Tibial nerve (tissue), 4 donors: ENCODE data around the gene SERPINB11. TPM values are rescaled to one million over a fixed set of nuclear protein-coding genes. Genes with fewer than 3 reads are reported as not detected.

Experiments
- DNase-seq, 2 donors: peaks; one replicate each; pipeline ENCODE4 v3.0.0-alpha.2; 2019; ENCODE audit warnings: low spot score in 2 of 2
- H3K27ac ChIP-seq, 4 donors: fragments of 200-600 bp; sonication (generic) in 3 of 4; one replicate each; pipeline ENCODE4 v1.5.1; 2017 to 2019; ENCODE audit warnings: mild to moderate bottlenecking in 1 of 4
- H3K27me3 ChIP-seq, 2 donors: fragments of 200-600 bp; sonication (generic) in 1 of 2; one replicate each; pipeline versions ENCODE4 v1.5.1 to v1.6.0; 2017 to 2019
- H3K36me3 ChIP-seq, 3 donors: fragments of 200-600 bp; sonication (generic); one replicate each; pipeline ENCODE4 v1.5.1; 2018 to 2019
- H3K4me1 ChIP-seq, 4 donors: fragments of 200-600 bp; sonication (generic) in 3 of 4; one replicate each; pipeline ENCODE4 v1.5.1; 2017 to 2019
- H3K4me3 ChIP-seq, 4 donors: fragments of 200-600 bp; sonication (generic) in 3 of 4; one replicate each; pipeline ENCODE4 v1.5.1; 2017 to 2019; ENCODE audit warnings: mild to moderate bottlenecking in 1 of 4, moderate library complexity in 1 of 4
- H3K9me3 ChIP-seq, 4 donors: fragments of 200-600 bp; sonication (generic) in 3 of 4; one replicate each; pipeline ENCODE4 v1.5.1; 2017 to 2019
- EP300 ChIP-seq, 2 donors: sonication (generic); formaldehyde crosslinking; IDR thresholded peaks; one replicate each; pipeline ENCODE4 v1.6.1; 2017; ENCODE audit warnings: antibody characterized with exemption in 2 of 2, mild to moderate bottlenecking in 1 of 2
- POLR2A ChIP-seq, 2 donors: fragments of 450-650 bp; IDR thresholded peaks; one replicate each; pipeline ENCODE4 v1.6.1; 2017; ENCODE audit warnings: antibody characterized with exemption in 2 of 2, mild to moderate bottlenecking in 2 of 2, moderate library complexity in 2 of 2
- WGBS, 2 donors: methylation state at CpG; one replicate each; pipeline ENCODE4 v1.1.5; 2018; 5-methylcytosine and 5-hydroxymethylcytosine counted together
- total RNA-seq, 4 donors: library from RNA; depleted of rRNA; stranded (reverse); fragments of >200 nt; gene quantifications; one replicate each; pipeline ENCODE4 v1.1.0, GENCODE V29; 2016
- TF ChIP-seq, protein P1 (sequence below), 5 experiments: fragments of 200-600 bp in 3 of 5; fragments of 450-650 bp in 2 of 5; sonication (generic) in 3 of 5; IDR thresholded peaks; one replicate each; pipeline ENCODE4 v1.5.1; 2016 to 2019; ENCODE audit warnings: antibody characterized with exemption in 5 of 5, mild to moderate bottlenecking in 3 of 5, moderate library complexity in 2 of 5

SERPINB11 gene
- total RNA-seq, 4 donors from 2014 or later: not detected

DNA sequence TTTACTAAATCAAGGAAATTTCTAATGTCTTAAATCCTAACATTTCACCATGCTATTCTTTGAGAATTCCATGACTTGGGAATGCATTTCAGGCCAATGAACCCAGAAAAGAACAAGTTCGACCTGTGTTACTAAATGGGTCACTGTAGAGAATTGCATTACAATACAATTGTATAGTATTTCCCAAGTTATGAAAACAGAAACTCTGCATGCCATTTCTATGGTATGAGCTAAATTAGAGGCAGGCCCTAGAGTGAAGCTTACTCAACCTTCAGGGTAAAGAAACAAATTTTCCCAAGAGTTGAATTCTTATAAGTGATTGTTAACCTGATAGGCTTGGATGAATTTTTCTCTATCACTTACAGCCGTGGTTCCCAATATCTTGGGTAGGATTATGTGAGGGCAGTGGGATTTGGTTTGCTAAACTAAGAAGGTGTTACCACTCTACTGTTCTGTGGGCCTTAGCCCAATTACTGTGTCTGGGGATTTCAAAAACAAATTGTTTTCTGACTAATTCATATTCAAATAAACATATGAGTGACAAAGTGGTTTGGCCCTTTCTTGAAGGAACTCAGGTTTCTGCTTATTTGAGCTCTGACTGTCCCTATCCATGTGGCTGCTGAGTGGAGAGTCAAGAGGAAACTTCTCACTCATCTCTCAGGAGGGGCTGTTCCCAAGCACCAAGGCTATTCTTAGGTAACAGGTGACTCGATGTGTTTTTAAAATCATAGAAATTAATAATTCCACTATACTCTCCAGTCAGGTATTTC, 61.3 kb downstream of the SERPINB11 start:
- 76 to 86% methylated on average over 3 of the region's 3 CpGs for WGBS, 2 donors
- Histone ChIP-seq H3K36me3 (no peaks in the 10 kb centered on the region), H3K27ac (no peak overlapping the region), H3K4me3 (no peak overlapping the region), H3K27me3 (no peaks in the 10 kb centered on the region), H3K9me3 (peaks cover 0 to 27% (median 5%) of the 10 kb centered on the region in 4 donors), H3K4me1 (no peaks in the 10 kb centered on the region)
- DNase-seq: no peak
- TF ChIP-seq EP300 (IDR thresholded peaks at IDR 0.05): no peak
- TF ChIP-seq POLR2A (IDR thresholded peaks at IDR 0.05): no peak
- TF ChIP-seq, protein P1, sequence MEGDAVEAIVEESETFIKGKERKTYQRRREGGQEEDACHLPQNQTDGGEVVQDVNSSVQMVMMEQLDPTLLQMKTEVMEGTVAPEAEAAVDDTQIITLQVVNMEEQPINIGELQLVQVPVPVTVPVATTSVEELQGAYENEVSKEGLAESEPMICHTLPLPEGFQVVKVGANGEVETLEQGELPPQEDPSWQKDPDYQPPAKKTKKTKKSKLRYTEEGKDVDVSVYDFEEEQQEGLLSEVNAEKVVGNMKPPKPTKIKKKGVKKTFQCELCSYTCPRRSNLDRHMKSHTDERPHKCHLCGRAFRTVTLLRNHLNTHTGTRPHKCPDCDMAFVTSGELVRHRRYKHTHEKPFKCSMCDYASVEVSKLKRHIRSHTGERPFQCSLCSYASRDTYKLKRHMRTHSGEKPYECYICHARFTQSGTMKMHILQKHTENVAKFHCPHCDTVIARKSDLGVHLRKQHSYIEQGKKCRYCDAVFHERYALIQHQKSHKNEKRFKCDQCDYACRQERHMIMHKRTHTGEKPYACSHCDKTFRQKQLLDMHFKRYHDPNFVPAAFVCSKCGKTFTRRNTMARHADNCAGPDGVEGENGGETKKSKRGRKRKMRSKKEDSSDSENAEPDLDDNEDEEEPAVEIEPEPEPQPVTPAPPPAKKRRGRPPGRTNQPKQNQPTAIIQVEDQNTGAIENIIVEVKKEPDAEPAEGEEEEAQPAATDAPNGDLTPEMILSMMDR (IDR thresholded peaks at IDR 0.05): no peak

DNA sequence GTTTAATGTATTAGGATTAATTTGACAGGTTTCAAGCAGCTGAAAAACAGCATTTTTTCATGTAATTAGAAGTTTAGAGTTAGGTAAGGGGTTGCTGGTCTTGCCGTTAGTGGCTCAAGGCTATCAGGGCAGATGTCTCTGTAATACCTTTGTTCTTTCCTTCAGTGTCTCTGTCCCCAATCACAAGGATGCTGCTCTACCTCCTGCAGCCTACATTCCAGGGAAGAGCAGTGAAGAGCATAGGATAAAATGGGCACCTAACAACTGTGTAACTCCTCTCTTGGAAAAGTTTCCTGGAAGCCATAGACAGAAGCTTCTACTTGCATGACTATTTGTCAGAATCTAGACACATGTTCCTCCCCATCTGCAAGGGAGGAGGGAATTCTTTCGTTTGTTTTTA, 63.1 kb downstream of the SERPINB11 start:
- Histone ChIP-seq H3K36me3 (no peaks in the 10 kb centered on the region), H3K4me1 (no peaks in the 10 kb centered on the region), H3K27ac (no peak overlapping the region), H3K9me3 (peaks cover 0 to 9% (median 2%) of the 10 kb centered on the region in 4 donors), H3K4me3 (no peak overlapping the region), H3K27me3 (no peaks in the 10 kb centered on the region)
- TF ChIP-seq EP300 (IDR thresholded peaks at IDR 0.05) (no peak), POLR2A (IDR thresholded peaks at IDR 0.05) (no peak)
- TF ChIP-seq, protein P1 (IDR thresholded peaks at IDR 0.05): no peak
- DNase-seq: no peak
- 68 to 72% methylated on average over 2 of the region's 2 CpGs for WGBS, 2 donors

Other genes with a start within 250 kb of the SERPINB11 start
- gene SERPINB5, start 226.0 kb upstream of the SERPINB11 start, total RNA-seq: not detected
- gene SERPINB12, start 160.6 kb upstream of the SERPINB11 start, total RNA-seq: not detected
- gene SERPINB13, start 115.6 kb upstream of the SERPINB11 start, total RNA-seq: not detected
- not detected for gene SERPINB4, start 58.7 kb upstream of the SERPINB11 start, total RNA-seq
- gene SERPINB3, start 41.1 kb upstream of the SERPINB11 start, total RNA-seq: not detected
- gene SERPINB7, start 72.5 kb downstream of the SERPINB11 start, total RNA-seq: not detected
- gene SERPINB2, start 184.7 kb downstream of the SERPINB11 start, total RNA-seq: not detected
- under 1 TPM in 1 of 4 donors, not detected in 3; 0.22 TPM for gene SERPINB10, start 205.0 kb downstream of the SERPINB11 start, total RNA-seq
- under 1 TPM in 2 of 4 donors, not detected in 2; 0.63 to 0.87 TPM for gene HMSD, start 246.3 kb downstream of the SERPINB11 start, total RNA-seq